Prostate gland (tissue), 2 donors: ENCODE measurements around the gene MBOAT2. TPM values are rescaled to one million over a fixed set of nuclear protein-coding genes. Genes with fewer than 3 reads are reported as not detected.

Source experiments
- DNase-seq: peaks from one replicate; pipeline ENCODE4 v3.0.0-alpha.2; 2019; ENCODE audit warnings: low spot score
- H3K27ac ChIP-seq, 2 donors: fragments of 200-600 bp; sonication (generic); 2 replicates each; pipeline ENCODE4 v1.5.1; 2017 to 2019
- H3K27me3 ChIP-seq: fragments of 200-600 bp; sonication (generic); replicated peaks from 2 replicates; pipeline ENCODE4 v1.5.1; 2019; ENCODE audit not compliant: insufficient read depth
- H3K36me3 ChIP-seq, 2 donors: fragments of 200-600 bp; sonication (generic); 1 replicate in 1 of 2; 2 replicates in 1 of 2; pipeline versions ENCODE4 v1.5.1 to v1.8.1; 2017 to 2019
- H3K4me1 ChIP-seq: fragments of 200-600 bp; sonication (generic); replicated peaks from 2 replicates; pipeline ENCODE4 v1.5.1; 2019
- H3K4me3 ChIP-seq, 2 donors: fragments of 200-600 bp; sonication (generic); 2 replicates each; pipeline ENCODE4 v1.5.1; 2017 to 2019
- H3K9me3 ChIP-seq: fragments of 200-600 bp; sonication (generic); 2 replicates; pipeline ENCODE4 v1.5.1; 2017
- CTCF ChIP-seq, 4 experiments: fragments of 200-600 bp in 2 of 4; fragments of 450-650 bp in 2 of 4; sonication (generic) in 2 of 4; IDR thresholded peaks; 1 replicate in 3 of 4; 2 replicates in 1 of 4; pipeline ENCODE4 v1.5.1; 2016 to 2019; ENCODE audit warnings: antibody characterized with exemption in 4 of 4, mild to moderate bottlenecking in 2 of 4, moderate library complexity in 2 of 4
- POLR2A ChIP-seq: fragments of 450-650 bp; IDR thresholded peaks from one replicate; pipeline ENCODE4 v1.6.1; 2016; ENCODE audit warnings: antibody characterized with exemption, mild to moderate bottlenecking
- POLR2AphosphoS5 ChIP-seq: sonication (generic); formaldehyde crosslinking; IDR thresholded peaks from one replicate; pipeline ENCODE4 v1.6.1; 2017; ENCODE audit warnings: antibody characterized with exemption
- WGBS: methylation state at CpG from one replicate; pipeline ENCODE4 v1.1.5; 2018; 5-methylcytosine and 5-hydroxymethylcytosine counted together
- intact Hi-C: fragments of 100-400 bp; cut with DNase I; formaldehyde crosslinking; loops from one replicate; pipeline ENCODE4 v1.14.2; 2022
- total RNA-seq, 2 donors: library from RNA; depleted of rRNA; stranded (reverse); fragments of >200 nt; gene quantifications; one replicate each; pipeline ENCODE4 v1.1.0, GENCODE V29; 2016

Gene MBOAT2
- total RNA-seq, 2 donors from 2014 or later: 20.3 to 40.2 TPM

DNA sequence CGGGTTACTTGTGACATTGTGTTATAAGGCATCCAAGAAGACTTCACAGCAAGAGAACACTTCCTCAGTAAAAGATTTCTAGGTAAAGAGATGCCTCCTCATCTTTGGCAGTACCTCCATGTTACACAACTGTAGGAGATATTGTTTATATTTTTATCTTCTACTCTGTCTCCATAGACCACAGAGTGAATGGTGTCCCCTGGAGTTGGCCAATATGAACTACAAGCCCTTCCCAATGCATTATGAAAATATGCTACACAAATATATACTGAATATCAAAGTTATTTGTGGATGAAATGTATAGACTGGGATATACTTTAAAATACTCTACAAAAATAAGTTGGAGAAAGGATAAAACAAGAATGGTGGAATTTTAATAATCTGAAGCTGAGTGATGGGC, 46.7 kb downstream of the MBOAT2 start:
- no peaks in the 10 kb centered on the region for H3K9me3 ChIP-seq
- no peak for DNase-seq
- intact Hi-C loops: no loop called here
- no peaks in the 10 kb centered on the region for H3K4me1 ChIP-seq
- H3K4me3 ChIP-seq: no peak overlapping the region
- no peaks in the 10 kb centered on the region for H3K27me3 ChIP-seq
- H3K27ac ChIP-seq: no peak overlapping the region
- 94% methylated on average over 1 of the region's 1 CpG for WGBS
- TF ChIP-seq POLR2A: no peak
- no peak for TF ChIP-seq POLR2AphosphoS5
- TF ChIP-seq CTCF (IDR thresholded peaks at IDR 0.05): no peak
- no peaks in the 10 kb centered on the region for H3K36me3 ChIP-seq

DNA sequence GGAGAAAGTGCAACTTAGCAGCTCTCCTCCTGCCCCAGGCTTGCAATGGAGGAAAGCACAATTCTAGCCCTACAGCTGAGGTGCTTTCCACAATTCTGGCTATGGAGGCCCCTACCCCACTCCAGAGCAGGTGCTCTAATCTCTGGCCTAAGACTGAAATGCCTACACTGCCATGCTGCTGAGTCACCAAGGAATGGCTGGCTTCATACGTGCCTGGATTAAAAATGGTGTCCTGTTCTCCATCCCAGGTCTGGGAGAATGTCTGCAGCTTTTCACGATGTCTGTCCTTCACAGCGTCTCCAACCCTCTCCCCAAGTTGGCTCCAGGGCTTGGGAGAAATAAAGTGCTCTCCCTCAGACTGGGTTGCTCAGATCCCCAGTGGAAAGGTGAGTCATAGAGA, 48.5 kb downstream of the MBOAT2 start:
- intact Hi-C loops: no loop called here
- H3K4me3 ChIP-seq: no peak overlapping the region

DNA sequence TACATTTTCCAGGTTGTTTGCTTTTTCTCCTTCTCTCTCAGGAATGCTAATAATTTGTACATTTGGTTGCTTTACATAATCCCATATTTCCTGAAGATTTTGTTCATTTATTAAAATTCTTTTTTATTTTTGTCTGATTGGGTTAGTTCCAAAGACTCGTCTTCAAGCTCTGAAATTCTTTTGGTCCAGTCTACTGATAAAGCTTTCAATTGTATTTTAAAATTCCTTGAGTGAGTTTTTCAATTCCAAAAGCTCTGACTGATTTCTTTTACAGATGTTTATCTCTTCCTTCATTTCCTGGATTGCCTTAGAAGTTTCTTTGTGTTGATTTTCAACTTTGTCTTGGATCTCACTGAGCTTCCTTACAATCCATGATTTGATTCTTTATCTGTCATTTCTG, 50.0 kb downstream of the MBOAT2 start:
- TF ChIP-seq POLR2AphosphoS5 (no peak), CTCF (IDR thresholded peaks at IDR 0.05) (no peak), POLR2A (no peak)
- WGBS: 81% methylated on average over 1 of the region's 1 CpG
- Histone ChIP-seq H3K27ac (no peak overlapping the region), H3K27me3 (no peaks in the 10 kb centered on the region), H3K9me3 (no peaks in the 10 kb centered on the region), H3K4me1 (no peaks in the 10 kb centered on the region), H3K36me3 (no peaks in the 10 kb centered on the region), H3K4me3 (no peak overlapping the region)
- no peak for DNase-seq
- intact Hi-C loops: no loop called here

More for the DNA sequence above, 48.5 kb downstream of the MBOAT2 start:
- TF ChIP-seq CTCF (IDR thresholded peaks at IDR 0.05) (no peak), POLR2A (no peak), POLR2AphosphoS5 (no peak)
- H3K4me1 ChIP-seq: no peaks in the 10 kb centered on the region
- H3K27me3 ChIP-seq: no peaks in the 10 kb centered on the region
- no peak for DNase-seq
- H3K9me3 ChIP-seq: no peaks in the 10 kb centered on the region
- 95% methylated on average over 3 of the region's 3 CpGs for WGBS
- H3K27ac ChIP-seq: no peak overlapping the region
- H3K36me3 ChIP-seq: no peaks in the 10 kb centered on the region

- 84% methylated on average over 8 of the region's 8 CpGs for WGBS
- intact Hi-C loops: no loop called here
- Histone ChIP-seq H3K4me1 (no peaks in the 10 kb centered on the region), H3K27me3 (no peaks in the 10 kb centered on the region), H3K9me3 (no peaks in the 10 kb centered on the region), H3K36me3 (no peaks in the 10 kb centered on the region), H3K27ac (no peak overlapping the region), H3K4me3 (no peak overlapping the region)
- TF ChIP-seq CTCF (IDR thresholded peaks at IDR 0.05) (no peak), POLR2AphosphoS5 (no peak), POLR2A (no peak)
- DNase-seq: no peak
These were observed 63.9 kb downstream of the MBOAT2 start for GRCh38 chr2:8939486-8940114.

DNA sequence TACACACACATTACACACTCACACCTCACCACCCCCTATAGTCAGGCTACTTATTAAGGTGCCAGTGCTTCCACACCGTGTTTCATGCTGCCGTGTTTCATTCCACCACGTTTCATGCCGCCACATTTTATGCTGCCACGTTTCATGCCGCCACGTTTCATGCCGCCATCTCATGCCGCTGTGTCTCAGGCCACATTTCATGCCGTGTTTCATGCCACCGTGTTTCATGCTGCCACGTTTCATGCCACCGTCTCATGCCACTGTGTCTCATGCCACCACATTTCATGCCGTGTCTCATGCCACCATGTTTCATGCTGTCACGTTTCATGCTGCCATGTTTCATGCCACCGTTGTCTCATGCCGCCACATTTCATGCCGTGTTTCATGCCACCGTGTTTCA, 65.1 kb downstream of the MBOAT2 start:
- no peak for DNase-seq
- 94% methylated on average over 19 of the region's 19 CpGs for WGBS
- TF ChIP-seq POLR2A: no peak
- no peak for TF ChIP-seq CTCF (IDR thresholded peaks at IDR 0.05)
- no peak for TF ChIP-seq POLR2AphosphoS5
- H3K4me3 ChIP-seq: no peak overlapping the region
- no peaks in the 10 kb centered on the region for H3K36me3 ChIP-seq
- H3K4me1 ChIP-seq: no peaks in the 10 kb centered on the region
- no peak overlapping the region for H3K27ac ChIP-seq
- H3K9me3 ChIP-seq: no peaks in the 10 kb centered on the region
- H3K27me3 ChIP-seq: no peaks in the 10 kb centered on the region
- intact Hi-C loops: no loop called here
